Limb (tissue), 2 donors: Measurements from ENCODE around the gene SLC24A4.

Experiments
- DNase-seq, 2 donors: peaks; one replicate each; pipeline ENCODE4 v3.0.0-alpha.2; 2016; ENCODE audit errors: extremely low spot score in 2 of 2

Gene SLC24A4

DNA sequence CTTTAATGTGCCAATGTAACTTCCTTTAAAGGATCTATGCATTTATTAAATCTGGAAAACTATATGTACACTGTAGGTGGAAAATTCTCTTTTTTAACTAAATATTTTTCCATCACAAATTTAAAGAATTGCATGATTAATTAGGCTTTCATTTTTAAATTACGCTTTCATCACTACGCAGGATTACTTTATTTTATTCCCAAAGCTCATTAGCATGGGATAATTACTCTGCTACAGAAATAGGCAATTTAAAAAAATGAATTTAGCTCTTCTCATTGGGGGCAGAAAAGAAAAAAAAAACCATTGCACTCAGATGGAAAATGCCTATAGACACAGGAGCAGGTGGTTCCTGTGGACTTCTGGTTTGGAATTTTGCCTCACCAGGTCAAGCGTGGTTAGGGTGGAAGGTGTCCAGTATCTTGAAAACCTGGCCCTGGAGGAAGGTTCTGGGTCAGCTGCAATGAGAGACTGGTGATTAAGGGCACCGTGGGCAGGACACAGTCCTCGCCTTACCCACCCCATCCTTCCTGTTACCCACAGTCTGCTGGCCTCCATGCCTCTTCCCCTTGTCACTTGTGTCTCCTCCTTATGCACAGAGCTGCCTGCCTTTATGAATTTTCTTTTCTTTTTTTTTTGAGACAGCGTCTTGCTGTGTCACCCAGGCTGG lies 173.4 kb downstream of the SLC24A4 start:
- peak in 1 of 2 donors; percentile 17 for DNase-seq

GRCh38 chr14:92497391-92497790 lies 174.4 kb downstream of the SLC24A4 start:
- DNase-seq = peak in 1 of 2 donors; percentile 23

GRCh38 chr14:92499234-92499633 lies 176.3 kb downstream of the SLC24A4 start:
- DNase-seq = peak in 1 of 2 donors; percentile 23

DNA sequence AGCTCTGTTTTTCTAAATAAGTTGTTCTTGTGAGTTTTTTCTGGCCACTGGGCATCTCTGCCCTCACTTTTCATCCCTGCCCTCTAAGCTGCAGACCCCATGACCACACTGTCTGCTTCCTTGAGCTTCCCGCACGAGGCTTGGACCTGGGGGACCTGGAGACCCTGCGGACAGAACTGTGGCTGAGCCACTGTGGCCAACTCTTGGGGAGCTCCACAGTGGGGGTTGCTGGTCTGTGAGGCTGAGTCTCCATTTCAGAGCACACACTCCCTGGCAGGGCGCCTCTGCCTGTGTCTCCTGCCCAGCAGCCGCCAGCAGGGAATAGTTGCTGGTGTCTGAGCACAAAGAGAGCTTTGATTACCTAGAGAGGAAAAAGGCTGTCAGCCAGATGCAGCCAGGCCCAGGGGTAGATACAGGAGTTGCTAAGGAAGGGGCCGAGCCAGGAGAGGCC lies 177.6 kb downstream of the SLC24A4 start:
- DNase-seq = peak; percentile 49 to 70

DNA sequence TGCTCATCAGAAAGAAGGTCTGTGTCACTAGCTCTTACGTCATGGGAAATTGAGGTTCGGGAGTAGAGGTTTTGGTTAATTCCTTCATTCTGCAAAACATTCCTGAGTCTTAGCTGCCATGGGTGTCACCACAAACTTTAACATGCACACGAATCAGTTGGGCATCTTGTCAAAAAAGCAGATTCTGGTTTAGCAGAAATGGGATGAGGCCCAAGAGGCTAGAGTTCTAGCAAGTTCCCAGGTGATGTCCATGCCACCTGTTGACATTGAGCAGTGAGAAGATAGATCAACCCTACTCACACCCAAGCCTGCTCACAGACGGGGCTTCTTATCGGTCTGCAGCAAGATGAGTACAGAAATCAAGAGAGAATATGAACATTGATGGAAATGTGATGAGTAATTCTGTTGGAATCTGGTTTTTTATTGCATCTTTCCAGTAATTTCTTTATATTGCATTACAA lies 179.0 kb downstream of the SLC24A4 start:
- no peak for DNase-seq

GRCh38 chr14:92502541-92503286 lies 179.7 kb downstream of the SLC24A4 start:
- DNase-seq = peak in 1 of 2 donors; percentile 23

DNA sequence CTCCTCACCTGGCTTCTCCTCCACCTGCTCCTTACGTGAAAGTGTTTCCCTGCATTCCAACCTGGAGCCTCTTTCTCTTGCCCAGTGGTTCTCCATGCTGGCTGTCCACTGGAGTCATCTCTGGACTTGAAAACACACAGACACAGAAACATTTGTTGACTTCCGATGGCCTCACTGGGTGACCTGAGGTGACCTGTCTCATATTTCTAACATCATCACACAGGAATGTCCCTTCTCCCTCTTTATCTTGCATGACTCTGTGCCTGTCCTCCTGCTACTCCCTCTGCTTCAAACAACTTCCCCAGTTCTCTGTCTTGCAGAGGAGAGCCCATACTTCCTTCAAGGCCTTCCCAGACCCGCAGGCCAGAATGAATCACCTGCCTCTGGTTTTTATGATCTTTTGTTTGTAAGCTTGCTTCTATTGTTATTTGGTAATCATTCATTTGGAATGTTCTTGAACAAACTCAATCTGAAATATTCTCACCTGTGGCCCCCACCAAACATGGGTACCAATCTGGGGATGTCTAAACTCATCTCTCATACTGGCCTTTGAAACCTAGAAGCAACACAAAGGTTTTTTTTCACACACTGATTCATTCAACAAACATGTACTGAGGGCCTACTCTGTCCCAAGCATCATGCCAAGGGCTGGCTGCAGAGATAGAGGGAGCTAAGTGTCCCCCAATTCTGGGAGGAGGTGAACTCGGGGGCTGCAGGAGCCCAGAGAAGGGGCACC lies 181.0 kb downstream of the SLC24A4 start:
- no peak for DNase-seq

DNA sequence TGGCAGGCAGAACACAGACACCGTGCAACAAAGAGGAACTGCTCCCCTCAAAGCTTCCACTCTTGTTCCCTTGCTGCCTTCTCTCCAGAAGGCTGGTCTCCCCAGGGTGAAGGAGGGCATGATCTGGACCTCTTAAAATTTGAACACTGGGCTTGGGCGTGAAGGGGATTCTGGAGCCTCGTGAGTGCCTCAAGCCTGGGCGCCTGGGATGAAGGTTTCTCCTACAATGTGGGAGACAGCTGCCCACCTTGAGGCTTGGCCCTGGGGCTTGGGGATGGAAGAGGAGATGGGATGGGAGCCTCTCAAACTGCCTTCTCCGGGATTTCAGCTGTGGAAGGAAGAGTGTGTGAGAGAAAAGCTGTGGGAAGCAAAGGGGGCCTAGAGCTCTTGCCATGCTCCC lies 182.9 kb downstream of the SLC24A4 start:
- DNase-seq = no peak

GRCh38 chr14:92506231-92506630 lies 183.3 kb downstream of the SLC24A4 start:
- DNase-seq = no peak

DNA sequence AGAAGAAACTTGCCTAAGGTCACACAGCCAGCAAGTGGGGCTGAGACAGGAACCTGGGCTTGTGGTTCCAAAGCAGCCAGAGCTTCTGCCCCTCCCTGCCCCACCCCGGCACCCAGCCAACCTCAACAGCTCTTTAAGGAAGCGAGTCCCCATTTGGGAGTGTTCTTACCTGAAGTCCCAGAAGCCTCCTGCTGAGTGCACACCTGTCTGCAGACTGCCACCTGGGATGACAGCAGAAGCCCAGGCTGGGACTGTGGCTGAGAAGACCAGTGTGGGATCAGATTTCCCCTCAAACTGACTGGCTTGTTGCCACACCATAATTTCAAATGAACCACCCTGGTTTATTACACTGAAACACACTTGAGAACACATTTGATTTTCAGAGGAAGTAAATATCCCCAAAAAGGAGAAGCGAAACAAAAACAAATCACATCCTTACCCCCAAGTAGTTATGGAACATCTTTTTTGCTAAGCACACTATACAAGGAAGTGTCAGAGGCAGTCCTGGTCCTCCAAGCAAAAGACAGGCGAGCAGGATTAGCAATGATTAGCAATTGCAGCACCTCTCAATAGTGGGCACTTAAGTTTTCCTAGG lies 184.3 kb downstream of the SLC24A4 start:
- no peak for DNase-seq

GRCh38 chr14:92510972-92511371 lies 188.0 kb downstream of the SLC24A4 start:
- DNase-seq = no peak

- DNase-seq = no peak
Measured at GRCh38 chr14:92511453-92512238, 188.7 kb downstream of the SLC24A4 start.

GRCh38 chr14:92512807-92513203 lies 189.8 kb downstream of the SLC24A4 start:
- DNase-seq = no peak

GRCh38 chr14:92513204-92513965 lies 190.4 kb downstream of the SLC24A4 start, which contains the start of gene RIN3:
Gene RIN3 (plus strand): TSS chr14:92513781. CDS start chr14:92513933, 152 bp downstream.
- peak; percentile 55 to 75 for DNase-seq

- DNase-seq = peak in 1 of 2 donors; percentile 52
Measured at GRCh38 chr14:92513966-92514843, 191.2 kb downstream of the SLC24A4 start.

DNA sequence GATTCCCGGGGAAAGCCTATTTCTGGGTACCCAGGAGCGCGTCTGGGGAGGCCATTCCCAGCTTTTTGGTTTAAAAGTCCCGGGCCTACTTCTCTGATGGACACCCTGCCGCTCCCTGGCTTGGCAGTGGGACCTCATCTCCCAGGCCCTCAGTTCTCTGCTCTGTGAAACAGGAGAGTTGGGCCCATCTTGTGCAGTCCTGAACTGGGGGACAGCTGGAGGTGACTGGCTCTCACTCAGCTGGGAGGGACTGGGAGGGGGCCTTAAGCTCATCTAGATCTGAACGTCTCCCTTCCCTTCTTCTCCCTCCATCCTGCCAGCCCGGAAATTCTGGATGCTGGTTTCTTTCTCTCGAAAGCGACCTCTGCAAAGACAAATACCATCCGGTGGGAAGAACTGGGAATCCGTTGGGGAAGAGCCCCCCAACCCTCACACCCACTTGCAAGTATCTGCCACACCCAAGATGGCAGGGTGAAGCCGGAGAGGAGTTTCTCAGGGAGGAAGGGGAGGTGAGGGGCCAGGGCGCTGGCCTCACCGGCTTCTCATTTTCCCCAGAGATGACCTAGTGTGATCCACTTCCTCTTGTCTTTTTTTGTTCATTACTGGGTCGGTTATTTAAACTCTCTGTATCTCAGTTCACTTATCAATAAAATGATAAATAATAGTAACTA lies 192.0 kb downstream of the SLC24A4 start:
- no peak for DNase-seq

GRCh38 chr14:92515546-92516343 lies 192.8 kb downstream of the SLC24A4 start:
- DNase-seq = no peak
